MM.1S (cell line): Measurements from ENCODE around the gene MAP1LC3B2.

Experiments
- CTCF ChIP-seq: fragments of 300-600 bp; sonication (generic); IDR thresholded peaks from 2 replicates; pipeline ENCODE4 v1.5.1; 2016; ENCODE audit warnings: antibody characterized with exemption, low read length, mixed read lengths
- EZH2 ChIP-seq: fragments of 300-600 bp; sonication (generic); optimal IDR thresholded peaks from 2 replicates; pipeline ENCODE3; 2017; ENCODE audit warnings: low read depth, mild to moderate bottlenecking, antibody characterized with exemption, low read length, mixed read lengths
- EZH2phosphoT487 ChIP-seq: fragments of 300-600 bp; sonication (generic); IDR thresholded peaks from 2 replicates; pipeline ENCODE4 v1.6.1; 2018; ENCODE audit warnings: antibody characterized with exemption, low read length

GRCh38 chr12:116595186-116595585, 36.0 kb downstream of the MAP1LC3B2 start:
- TF ChIP-seq CTCF (no peak), EZH2 (no peak), EZH2phosphoT487 (no peak)
